ENCODE measurements around the gene ETV6. TPM values are rescaled to one million over a fixed set of nuclear protein-coding genes. Genes with fewer than 3 reads are reported as not detected.
A peak's percentile ranks its signal among the peaks of the same experiment; 100 is the strongest.

ETV6 gene
- total and polyA plus RNA-seq, 8 donors, result 5.1 to 31.6 (median 18.2) TPM

DNA sequence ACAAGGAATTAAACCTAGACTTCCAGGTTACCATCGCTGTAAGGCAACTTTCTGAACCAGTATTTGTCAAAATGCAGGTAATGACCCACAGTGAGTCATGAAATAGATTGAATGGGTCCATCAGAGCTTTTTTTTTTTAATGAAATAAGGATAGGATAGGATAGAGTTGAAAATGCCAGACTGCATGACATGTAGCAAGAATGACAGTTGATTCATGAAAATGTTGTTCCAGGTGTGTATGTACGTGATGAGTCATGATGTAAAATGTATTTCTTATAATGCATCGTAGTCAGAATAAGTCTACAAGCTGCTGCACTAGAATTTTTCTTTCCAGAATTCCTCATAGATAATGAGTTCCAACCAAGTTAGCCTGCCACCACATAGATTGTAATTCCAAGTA, 236.9 kb downstream of the ETV6 start:
- H3K36me3 ChIP-seq, result peaks cover 0 to 14% (median 0%) of the 10 kb centered on the region in 3 donors
- no peaks in the 10 kb centered on the region for H3K9me3 ChIP-seq
- TF ChIP-seq, protein P1, sequence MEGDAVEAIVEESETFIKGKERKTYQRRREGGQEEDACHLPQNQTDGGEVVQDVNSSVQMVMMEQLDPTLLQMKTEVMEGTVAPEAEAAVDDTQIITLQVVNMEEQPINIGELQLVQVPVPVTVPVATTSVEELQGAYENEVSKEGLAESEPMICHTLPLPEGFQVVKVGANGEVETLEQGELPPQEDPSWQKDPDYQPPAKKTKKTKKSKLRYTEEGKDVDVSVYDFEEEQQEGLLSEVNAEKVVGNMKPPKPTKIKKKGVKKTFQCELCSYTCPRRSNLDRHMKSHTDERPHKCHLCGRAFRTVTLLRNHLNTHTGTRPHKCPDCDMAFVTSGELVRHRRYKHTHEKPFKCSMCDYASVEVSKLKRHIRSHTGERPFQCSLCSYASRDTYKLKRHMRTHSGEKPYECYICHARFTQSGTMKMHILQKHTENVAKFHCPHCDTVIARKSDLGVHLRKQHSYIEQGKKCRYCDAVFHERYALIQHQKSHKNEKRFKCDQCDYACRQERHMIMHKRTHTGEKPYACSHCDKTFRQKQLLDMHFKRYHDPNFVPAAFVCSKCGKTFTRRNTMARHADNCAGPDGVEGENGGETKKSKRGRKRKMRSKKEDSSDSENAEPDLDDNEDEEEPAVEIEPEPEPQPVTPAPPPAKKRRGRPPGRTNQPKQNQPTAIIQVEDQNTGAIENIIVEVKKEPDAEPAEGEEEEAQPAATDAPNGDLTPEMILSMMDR (IDR thresholded peaks at IDR 0.05), result no peak
- ATAC-seq (no peak), DNase-seq (no peak), FAIRE-seq (no peak)
- H3K27ac ChIP-seq, result peak overlapping the region in 3 of 4 donors; percentile 49 to 90 (median 86)
- intact Hi-C loops (cut with DNase I), result loop anchor here in 1 of 3 donors (5.0 kb wide), 1 partner anchor 239 kb away; the partner anchor contains the start of gene ETV6
- no peaks in the 10 kb centered on the region for H3K27me3 ChIP-seq
- H3K4me3 ChIP-seq, result no peak overlapping the region
- H3K4me1 ChIP-seq, result peaks cover 19 to 32% (median 19%) of the 10 kb centered on the region in 3 donors
- 83 to 91% methylated on average over 3 of the region's 3 CpGs for WGBS, 2 donors

DNA sequence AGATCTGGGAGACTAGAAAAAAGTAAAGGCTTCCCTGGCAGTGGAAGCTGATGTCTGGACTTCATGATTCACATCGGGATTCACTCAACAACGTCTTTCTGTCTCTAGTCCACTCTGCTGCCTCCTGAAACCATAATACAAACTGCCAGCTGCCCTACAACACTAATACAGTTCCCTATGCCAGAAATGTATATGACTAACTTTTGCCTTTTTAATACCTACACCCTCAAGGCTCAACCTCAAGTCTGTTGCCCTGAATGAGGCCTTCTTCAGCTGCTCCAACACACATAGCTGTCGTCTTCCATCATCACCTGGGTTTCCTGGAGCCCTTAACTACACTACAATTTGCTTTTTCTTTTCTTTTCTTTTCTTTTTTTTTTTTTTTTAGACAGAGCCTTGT, 238.6 kb downstream of the ETV6 start:
- no peak for ATAC-seq
- no peak for DNase-seq
- intact Hi-C loops (cut with DNase I), result loop anchor here in 1 of 3 donors (5.0 kb wide), 1 partner anchor 241 kb away; the partner anchor contains the start of gene ETV6
- H3K4me1 ChIP-seq, result peaks cover 19% of the 10 kb centered on the region in 3 donors
- 96 to 97% methylated on average over 3 of the region's 3 CpGs for WGBS, 2 donors
- no peaks in the 10 kb centered on the region for H3K9me3 ChIP-seq
- no peak for FAIRE-seq
- H3K27me3 ChIP-seq, result no peaks in the 10 kb centered on the region
- TF ChIP-seq, protein P1 (IDR thresholded peaks at IDR 0.05), result no peak
- H3K36me3 ChIP-seq, result peaks cover 0 to 14% (median 3%) of the 10 kb centered on the region in 3 donors
- no peak overlapping the region for H3K27ac ChIP-seq
- no peak overlapping the region for H3K4me3 ChIP-seq

DNA sequence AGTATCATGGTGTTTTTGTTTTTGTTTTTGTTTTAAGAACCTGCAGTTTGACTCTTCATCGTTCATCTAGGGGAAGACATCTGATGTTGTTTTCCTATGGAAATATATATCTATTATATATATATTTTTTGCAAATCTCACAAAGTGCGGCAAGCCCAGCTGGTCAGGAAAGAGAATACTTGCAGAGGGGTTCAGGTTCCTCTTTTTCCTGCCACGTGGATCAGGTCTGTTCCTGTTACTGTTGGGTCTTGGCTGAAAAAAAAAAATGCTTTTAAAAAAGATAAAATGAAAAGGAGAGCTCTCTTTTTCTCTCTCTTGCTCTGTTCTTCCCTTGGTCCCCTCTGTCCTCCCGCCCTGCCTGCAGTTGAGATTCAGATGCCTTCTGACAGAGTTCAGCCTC, 241.9 kb downstream of the ETV6 start:
- peaks cover 0 to 2% (median 0%) of the 10 kb centered on the region in 3 donors for H3K4me1 ChIP-seq
- TF ChIP-seq, protein P1 (IDR thresholded peaks at IDR 0.05), result no peak
- H3K27ac ChIP-seq, result no peak overlapping the region
- peaks cover 0 to 14% (median 3%) of the 10 kb centered on the region in 3 donors for H3K36me3 ChIP-seq
- no peaks in the 10 kb centered on the region for H3K27me3 ChIP-seq
- DNase-seq (no peak), ATAC-seq (no peak), FAIRE-seq (no peak)
- intact Hi-C loops (cut with DNase I), result no loop called here
- no peak overlapping the region for H3K4me3 ChIP-seq
- no peaks in the 10 kb centered on the region for H3K9me3 ChIP-seq
- WGBS, 2 donors, result 88 to 90% methylated on average over 4 of the region's 4 CpGs

DNA sequence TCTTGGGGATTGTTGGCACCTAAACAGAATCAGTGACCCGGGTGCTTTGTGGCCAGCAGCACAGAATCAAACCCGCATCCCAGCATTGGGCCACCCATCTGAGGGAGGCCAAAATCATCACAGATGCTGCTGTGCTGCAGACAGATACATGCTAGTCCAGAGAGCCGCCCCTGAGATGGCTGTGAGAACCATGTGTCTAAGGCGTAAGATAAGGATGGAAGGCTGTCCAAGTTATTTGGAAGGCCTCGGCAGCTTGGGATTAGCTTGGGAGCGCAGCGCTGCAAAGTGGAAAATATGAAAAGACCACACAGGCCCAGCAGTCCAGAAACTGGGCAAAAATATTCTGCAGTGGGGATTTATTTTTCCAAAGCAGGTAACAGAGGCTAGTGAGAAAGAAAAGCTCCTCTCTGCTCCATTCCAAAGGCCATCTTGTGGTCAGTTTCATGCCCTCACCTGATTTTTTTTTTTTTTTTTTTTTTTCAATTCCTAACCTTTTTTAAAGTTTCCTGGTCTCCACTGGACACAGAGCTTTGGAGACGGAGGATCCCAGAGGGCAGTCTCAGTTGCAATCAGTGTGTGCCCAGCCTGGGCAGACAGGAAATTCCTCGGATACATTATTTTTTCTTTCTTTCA, 242.4 kb downstream of the ETV6 start:
- peaks cover 0 to 14% (median 3%) of the 10 kb centered on the region in 3 donors for H3K36me3 ChIP-seq
- H3K4me3 ChIP-seq, result no peak overlapping the region
- FAIRE-seq (no peak), ATAC-seq (peak in 3 of 4 donors; percentile 21 to 48 (median 45)), DNase-seq (no peak)
- intact Hi-C loops (cut with DNase I), result no loop called here
- no peaks in the 10 kb centered on the region for H3K4me1 ChIP-seq
- 83 to 84% methylated on average over 9 of the region's 9 CpGs for WGBS, 2 donors
- no peaks in the 10 kb centered on the region for H3K9me3 ChIP-seq
- H3K27ac ChIP-seq, result no peak overlapping the region
- TF ChIP-seq, protein P1 (IDR thresholded peaks at IDR 0.05), result no peak
- H3K27me3 ChIP-seq, result no peaks in the 10 kb centered on the region

DNA sequence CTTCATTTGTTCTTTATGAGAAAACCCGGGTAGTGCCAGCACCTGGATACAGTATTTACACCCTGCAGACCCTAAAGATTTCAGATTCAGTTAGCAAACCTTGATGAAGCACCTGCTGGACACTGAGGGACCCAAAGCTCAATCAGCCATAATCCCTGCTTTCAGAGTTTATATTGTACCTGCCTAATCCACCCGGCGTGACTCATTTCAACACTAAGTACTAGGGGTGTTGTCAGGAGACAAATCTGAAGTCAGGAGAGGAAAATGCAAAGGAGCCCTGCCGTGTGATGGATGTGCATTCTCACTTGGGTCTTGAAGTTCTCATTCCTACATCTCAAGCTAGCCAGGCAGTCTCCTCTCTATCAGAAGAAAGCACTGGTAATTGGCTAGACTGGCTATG, 244.5 kb downstream of the ETV6 start:
- no peak for ATAC-seq
- no peak for DNase-seq
- FAIRE-seq, result no peak
- H3K36me3 ChIP-seq, result peaks cover 0 to 3% (median under 1%) of the 10 kb centered on the region in 3 donors
- no peak overlapping the region for H3K27ac ChIP-seq
- no peaks in the 10 kb centered on the region for H3K4me1 ChIP-seq
- TF ChIP-seq, protein P1 (IDR thresholded peaks at IDR 0.05), result no peak
- WGBS, 2 donors, result 89 to 92% methylated on average over 4 of the region's 4 CpGs
- no peaks in the 10 kb centered on the region for H3K9me3 ChIP-seq
- intact Hi-C loops (cut with DNase I), result no loop called here
- H3K4me3 ChIP-seq, result no peak overlapping the region
- H3K27me3 ChIP-seq, result no peaks in the 10 kb centered on the region
